Activated T-helper 1 cell treated with anti-CD3 and anti-CD28 coated beads, Interleukin-2, amount 50 U/mL, for 16 hours (primary cell): ENCODE measurements around the gene MGMT.

Experiments used
- DNase-seq, 2 donors: peaks; one replicate each; pipeline ENCODE4 v3.0.0-alpha.2; 2020; ENCODE audit warnings: low read depth in 1 of 2, low spot score in 1 of 2

MGMT gene

GRCh38 chr10:129541748-129542487 lies 74.9 kb downstream of the MGMT start:
- no peak for DNase-seq

- no peak for DNase-seq
Observed at GRCh38 chr10:129542589-129542988, 75.5 kb downstream of the MGMT start.

GRCh38 chr10:129544205-129545202 lies 77.5 kb downstream of the MGMT start:
- DNase-seq = no peak

GRCh38 chr10:129545261-129545660 lies 78.2 kb downstream of the MGMT start:
- DNase-seq = no peak

- no peak for DNase-seq
Observed at GRCh38 chr10:129546106-129546505, 79.1 kb downstream of the MGMT start.

GRCh38 chr10:129547608-129548007 lies 80.6 kb downstream of the MGMT start:
- no peak for DNase-seq

GRCh38 chr10:129548600-129548999 lies 81.6 kb downstream of the MGMT start:
- DNase-seq = no peak

- DNase-seq = no peak
Observed at GRCh38 chr10:129550076-129550475, 83.0 kb downstream of the MGMT start.

- no peak for DNase-seq
Observed at GRCh38 chr10:129550658-129551057, 83.6 kb downstream of the MGMT start.

- DNase-seq = no peak
Observed at GRCh38 chr10:129552119-129552518, 85.1 kb downstream of the MGMT start.

GRCh38 chr10:129553928-129554327 lies 86.9 kb downstream of the MGMT start:
- DNase-seq = no peak

GRCh38 chr10:129556316-129556715 lies 89.3 kb downstream of the MGMT start:
- no peak for DNase-seq

- DNase-seq = no peak
Observed at GRCh38 chr10:129560361-129560760, 93.3 kb downstream of the MGMT start.

GRCh38 chr10:129562487-129562886 lies 95.4 kb downstream of the MGMT start:
- no peak for DNase-seq

- DNase-seq = no peak
Observed at GRCh38 chr10:129564923-129565322, 97.9 kb downstream of the MGMT start.

GRCh38 chr10:129568583-129569344 lies 101.7 kb downstream of the MGMT start:
- no peak for DNase-seq

- DNase-seq = no peak
Observed at GRCh38 chr10:129570185-129570584, 103.1 kb downstream of the MGMT start.

- DNase-seq = no peak
Observed at GRCh38 chr10:129579228-129579627, 112.2 kb downstream of the MGMT start.

- DNase-seq = no peak
Observed at GRCh38 chr10:129580010-129580409, 113.0 kb downstream of the MGMT start.

- DNase-seq = no peak
Observed at GRCh38 chr10:129580901-129581300, 113.9 kb downstream of the MGMT start.

- DNase-seq = no peak
Observed at GRCh38 chr10:129581827-129582411, 114.9 kb downstream of the MGMT start.
